IMR-90 (cell line): ENCODE data around the gene FAM234A. TPM values are rescaled to one million over a fixed set of nuclear protein-coding genes. Genes with fewer than 3 reads are reported as not detected.

Source experiments
- ATAC-seq: fragments of 200-7000 bp; cut with Tn5 transposase; 2 replicates; pipeline ENCODE4 v1.9.1; 2020; ENCODE audit warnings: low read depth, mild to moderate bottlenecking, moderate library complexity
- BruUV-seq: library from RNA; stranded (reverse); fragments of 400-500 nt; replicated peaks from 2 replicates; lab custom pipeline; 2021; lab: Mats Ljungman, UMichigan
- CTCF ChIA-PET: fragments of 300-600 bp; formaldehyde crosslinking; extraction: SDS; loops from one replicate; lab custom pipeline; 2021; ENCODE audit warnings: antibody characterized with exemption; lab: Yijun Ruan, JAX
- POLR2A ChIA-PET: fragments of 300-600 bp; sonication (Branson Sonifier 250); formaldehyde crosslinking; loops from one replicate; lab custom pipeline; 2022; ENCODE audit warnings: antibody characterized with exemption; ENCODE audit not compliant: unreplicated experiment; lab: Charles Lee
- DNase-seq: peaks from one replicate; pipeline ENCODE4 v3.0.0; 2013
- H2AFZ ChIP-seq: replicated peaks from 2 replicates; pipeline ENCODE3; 2013; ENCODE audit warnings: low read length, mild to moderate bottlenecking; ENCODE audit not compliant: poor library complexity
- H2AK5ac ChIP-seq: 2 replicates; pipeline ENCODE4 v1.6.1; 2013; ENCODE audit warnings: low read depth, low read length, inconsistent platforms
- H2AK9ac ChIP-seq: replicated peaks from 2 replicates; pipeline ENCODE3; 2013; ENCODE audit warnings: mild to moderate bottlenecking, low read depth, low read length, moderate library complexity; ENCODE audit not compliant: poor library complexity
- H2BK120ac ChIP-seq: 2 replicates; pipeline ENCODE4 v1.6.1; 2013; ENCODE audit warnings: low read depth, low read length, inconsistent platforms
- H2BK15ac ChIP-seq: 3 replicates; pipeline ENCODE4 v1.6.1; 2013; ENCODE audit warnings: low read depth, low read length, inconsistent platforms
- H2BK20ac ChIP-seq: 2 replicates; pipeline ENCODE4 v1.6.1; 2013; ENCODE audit warnings: low read depth, mild to moderate bottlenecking, inconsistent platforms, low read length, moderate library complexity
- H2BK5ac ChIP-seq: 2 replicates; pipeline ENCODE4 v1.6.1; 2013; ENCODE audit warnings: mild to moderate bottlenecking, low read depth, low read length, inconsistent platforms; ENCODE audit not compliant: poor library complexity, severe bottlenecking
- H3K14ac ChIP-seq: replicated peaks from 2 replicates; pipeline ENCODE4 v1.6.1; 2013; ENCODE audit warnings: low read depth, low read length, inconsistent platforms
- H3K18ac ChIP-seq: 2 replicates; pipeline ENCODE4 v1.6.1; 2013; ENCODE audit warnings: low read depth, low read length, control low read depth
- H3K23ac ChIP-seq: 2 replicates; pipeline ENCODE4 v1.6.1; 2013; ENCODE audit warnings: low read depth, low read length, inconsistent platforms
- H3K27ac ChIP-seq: 2 replicates; pipeline ENCODE4 v1.5.1; 2013; ENCODE audit warnings: mild to moderate bottlenecking, control low read depth, low read length; ENCODE audit not compliant: insufficient read depth
- H3K27me3 ChIP-seq: 2 replicates; pipeline ENCODE4 v1.6.1; 2013; ENCODE audit warnings: low read length; ENCODE audit not compliant: control insufficient read depth, insufficient read depth
- H3K36me3 ChIP-seq: 2 replicates; pipeline ENCODE4 v1.6.1; 2013; ENCODE audit warnings: low read length, mixed read lengths; ENCODE audit not compliant: control insufficient read depth, insufficient read depth
- H3K4ac ChIP-seq: 2 replicates; pipeline ENCODE4 v1.6.1; 2013; ENCODE audit warnings: low read depth, low read length, inconsistent platforms
- H3K4me1 ChIP-seq: 2 replicates; pipeline ENCODE4 v1.6.1; 2013; ENCODE audit warnings: low read length, mixed read lengths; ENCODE audit not compliant: control insufficient read depth, insufficient read depth
- H3K4me2 ChIP-seq: 2 replicates; pipeline ENCODE4 v1.6.1; 2013; ENCODE audit warnings: low read depth, mild to moderate bottlenecking, control low read depth, low read length, moderate library complexity
- H3K4me3 ChIP-seq: 2 replicates; pipeline ENCODE4 v1.5.1; 2013; ENCODE audit warnings: low read depth, mild to moderate bottlenecking, control low read depth, low read length, moderate library complexity; ENCODE audit not compliant: insufficient read depth
- H3K56ac ChIP-seq: 2 replicates; pipeline ENCODE4 v1.6.1; 2013; ENCODE audit warnings: low read length, inconsistent platforms; ENCODE audit not compliant: insufficient read depth; ENCODE audit errors: extremely low read depth
- H3K79me1 ChIP-seq, 2 experiments: 2 replicates each; pipeline ENCODE4 v1.6.1; 2013; ENCODE audit warnings: low read length in 2 of 2, inconsistent platforms in 1 of 2, low read depth in 1 of 2
- H3K9ac ChIP-seq: 2 replicates; pipeline ENCODE4 v1.6.1; 2013; ENCODE audit warnings: low read depth, low read length, control low read depth
- H3K9me1 ChIP-seq: 2 replicates; pipeline ENCODE4 v1.6.1; 2013; ENCODE audit warnings: low read length, inconsistent platforms; ENCODE audit not compliant: insufficient read depth
- H3K9me3 ChIP-seq: 2 replicates; pipeline ENCODE4 v1.6.1; 2013; ENCODE audit warnings: low read length; ENCODE audit not compliant: control insufficient read depth, insufficient read depth
- H4K20me1 ChIP-seq: 2 replicates; pipeline ENCODE4 v1.6.1; 2013; ENCODE audit warnings: low read length, inconsistent platforms; ENCODE audit not compliant: insufficient read depth
- H4K5ac ChIP-seq: 2 replicates; pipeline ENCODE4 v1.6.1; 2013; ENCODE audit warnings: mild to moderate bottlenecking, low read depth, low read length, control low read depth
- H4K8ac ChIP-seq, 2 experiments: 2 replicates each; pipeline ENCODE4 v1.6.1; 2013; ENCODE audit warnings: low read depth in 2 of 2, low read length in 2 of 2, control low read depth in 1 of 2, inconsistent platforms in 1 of 2
- H4K91ac ChIP-seq: 2 replicates; pipeline ENCODE4 v1.6.1; 2013; ENCODE audit warnings: low read depth, low read length, inconsistent platforms; ENCODE audit not compliant: insufficient read depth
- BHLHE40 ChIP-seq: fragments of 150-350 bp; IDR thresholded peaks from 2 replicates; pipeline ENCODE4 v1.6.1; 2016; ENCODE audit warnings: mild to moderate bottlenecking, low read depth, low read length
- CEBPB ChIP-seq: IDR thresholded peaks from 2 replicates; pipeline ENCODE4 v1.6.1; 2012; ENCODE audit warnings: low read depth, low read length, improper control_type of control experiment
- CHD1 ChIP-seq: IDR thresholded peaks from 2 replicates; pipeline ENCODE4 v1.6.1; 2012; ENCODE audit warnings: low read depth, low read length, improper control_type of control experiment
- CTCF ChIP-seq: conservative IDR thresholded peaks from 2 replicates; pipeline ENCODE4 v1.5.1; 2012; ENCODE audit warnings: mild to moderate bottlenecking, low read depth, low read length, improper control_type of control experiment
- FOS ChIP-seq: fragments of 150-350 bp; IDR thresholded peaks from 2 replicates; pipeline ENCODE4 v1.6.1; 2016; ENCODE audit warnings: low read depth, low read length
- MAFK ChIP-seq: IDR thresholded peaks from 2 replicates; pipeline ENCODE4 v1.6.1; 2012; ENCODE audit warnings: low read depth, low read length, improper control_type of control experiment
- MAZ ChIP-seq: IDR thresholded peaks from 2 replicates; pipeline ENCODE4 v1.6.1; 2012; ENCODE audit warnings: low read depth, mild to moderate bottlenecking, low read length, improper control_type of control experiment, moderate library complexity, borderline replicate concordance
- MXI1 ChIP-seq: IDR thresholded peaks from 2 replicates; pipeline ENCODE4 v1.6.1; 2012; ENCODE audit warnings: low read depth, mild to moderate bottlenecking, low read length, moderate library complexity, borderline replicate concordance
- NFE2L2 ChIP-seq: fragments of 150-350 bp; IDR thresholded peaks from 2 replicates; pipeline ENCODE4 v1.6.1; 2016; ENCODE audit warnings: low read depth, mild to moderate bottlenecking, low read length
- POLR2A ChIP-seq: IDR thresholded peaks from 2 replicates; pipeline ENCODE4 v1.6.1; 2012; ENCODE audit warnings: mild to moderate bottlenecking, low read depth, low read length
- RAD21 ChIP-seq: IDR thresholded peaks from 2 replicates; pipeline ENCODE4 v1.6.1; 2012; ENCODE audit warnings: low read length, improper control_type of control experiment
- RCOR1 ChIP-seq: IDR thresholded peaks from 2 replicates; pipeline ENCODE4 v1.6.1; 2012; ENCODE audit warnings: mild to moderate bottlenecking, low read length, improper control_type of control experiment; ENCODE audit not compliant: insufficient replicate concordance
- RFX5 ChIP-seq: IDR thresholded peaks from 2 replicates; pipeline ENCODE4 v1.8.0; 2012; ENCODE audit warnings: low read depth, mild to moderate bottlenecking, low read length, moderate library complexity
- SMC3 ChIP-seq: fragments of 150-350 bp; IDR thresholded peaks from 2 replicates; pipeline ENCODE4 v1.6.1; 2016; ENCODE audit warnings: low read depth, mild to moderate bottlenecking, antibody characterized with exemption, low read length, moderate library complexity
- USF2 ChIP-seq: fragments of 150-350 bp; IDR thresholded peaks from 2 replicates; pipeline ENCODE4 v1.6.1; 2017; ENCODE audit warnings: mild to moderate bottlenecking, antibody characterized with exemption, low read length, low read depth
- WGBS, 2 experiments: methylation state at CpG; one replicate each; pipeline versions ENCODE4 v1.1.5 to v1.1.7; 2013; ENCODE audit warnings: missing lambda C conversion rate in 2 of 2; ENCODE audit not compliant: insufficient read length in 1 of 2; ENCODE audit errors: extremely low coverage in 2 of 2; 5-methylcytosine and 5-hydroxymethylcytosine counted together
- dilution Hi-C: fragments of 300-500 bp; cut with HindIII; formaldehyde crosslinking; loops from one replicate; pipeline ENCODE4 v1.14.3; 2018; ENCODE audit warnings: low sequenced_read_pairs; ENCODE audit not compliant: unreplicated experiment
- in situ Hi-C: fragments of 300-500 bp; cut with MboI; formaldehyde crosslinking; loops from 3 replicates; pipeline ENCODE4 v1.14.3; 2019; ENCODE audit warnings: low sequenced_read_pairs, inconsistent platforms, mixed read lengths
- intact Hi-C: fragments of 100-400 bp; cut with micrococcal nuclease; formaldehyde crosslinking; loops from 2 replicates; pipeline ENCODE4 v1.10.0; 2022
- polyA plus RNA-seq, 3 experiments: library from polyadenylated mRNA; depleted of rRNA; stranded (reverse); fragments of >200 nt; gene quantifications; 2 replicates each; pipeline ENCODE4 v1.2.3, GENCODE V29; 2012; ENCODE audit warnings: low replicate concordance in 1 of 3
- total RNA-seq: library from RNA; depleted of rRNA; stranded (reverse); fragments of >200 nt; gene quantifications from 2 replicates; pipeline ENCODE4 v1.2.3, GENCODE V29; 2012
- TF ChIP-seq, protein P1 (sequence below): fragments of 150-350 bp; IDR thresholded peaks from 2 replicates; pipeline ENCODE4 v1.6.1; 2016; ENCODE audit warnings: low read depth, mild to moderate bottlenecking, low read length, moderate library complexity, borderline replicate concordance

Gene FAM234A
- total and polyA plus RNA-seq, 2 of the 4 experiments (the other 2 are of a cell fraction) = 30.3 to 64.2 TPM

DNA sequence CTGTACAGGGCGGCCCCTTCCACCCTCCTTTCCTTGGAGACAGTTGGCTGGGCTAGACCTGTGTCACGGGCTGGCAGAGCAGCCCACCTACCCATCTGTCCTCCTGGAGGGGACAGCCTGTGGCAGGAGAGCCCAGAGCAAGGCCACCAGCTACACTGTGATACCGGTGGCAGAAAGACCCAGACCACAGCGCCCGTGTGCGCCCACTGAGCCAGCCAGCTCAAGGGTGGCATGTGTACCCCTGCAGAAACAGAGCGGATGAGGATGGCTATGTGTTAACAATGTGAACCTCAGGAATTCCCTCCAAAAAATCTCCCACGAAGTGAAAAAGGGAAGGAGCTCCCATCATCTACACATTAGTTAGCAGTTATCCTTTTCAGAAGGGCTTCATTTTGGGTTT is 47.3 kb upstream of the FAM234A start:
- H3K4me3 ChIP-seq = no peak overlapping the region
- POLR2A ChIA-PET = no interaction called here

More for the DNA sequence above, 47.3 kb upstream of the FAM234A start:
- Histone ChIP-seq H2AFZ (no peak overlapping the region), H2AK5ac (no peak overlapping the region), H3K18ac (no peak overlapping the region), H3K27me3 (no peaks in the 10 kb centered on the region), H2BK120ac (no peak overlapping the region), H3K9ac (no peak overlapping the region), H3K79me1 (peaks cover 4 to 27% of the 10 kb centered on the region in 2 experiments), H3K27ac (no peak overlapping the region), H4K91ac (no peak overlapping the region), H3K4me2 (no peak overlapping the region), H4K8ac (no peak overlapping the region), H3K36me3 (peaks cover 54% of the 10 kb centered on the region), H3K14ac (no peak overlapping the region), H2AK9ac (no peak overlapping the region), H4K5ac (no peak overlapping the region), H3K56ac (no peak overlapping the region), H3K4me1 (no peaks in the 10 kb centered on the region), H2BK5ac (no peak overlapping the region), H2BK20ac (no peak overlapping the region), H2BK15ac (no peak overlapping the region), H3K9me1 (no peaks in the 10 kb centered on the region; the same call in 1 of the 2 replicates), H4K20me1 (peaks cover 19% of the 10 kb centered on the region), H3K9me3 (no peaks in the 10 kb centered on the region), H3K4ac (no peak overlapping the region), H3K23ac (no peak overlapping the region)
- no peak for DNase-seq
- no peak for ATAC-seq
- TF ChIP-seq MAZ = no peak
- TF ChIP-seq SMC3 = no peak
- no peak for TF ChIP-seq POLR2A
- no peak for TF ChIP-seq RFX5
- no peak for TF ChIP-seq RCOR1
- no peak for TF ChIP-seq USF2
- no peak for TF ChIP-seq CHD1
- TF ChIP-seq FOS = no peak
- TF ChIP-seq MXI1 = no peak
- TF ChIP-seq MAFK = no peak
- TF ChIP-seq CEBPB = no peak
- no peak for TF ChIP-seq BHLHE40
- TF ChIP-seq, protein P1, sequence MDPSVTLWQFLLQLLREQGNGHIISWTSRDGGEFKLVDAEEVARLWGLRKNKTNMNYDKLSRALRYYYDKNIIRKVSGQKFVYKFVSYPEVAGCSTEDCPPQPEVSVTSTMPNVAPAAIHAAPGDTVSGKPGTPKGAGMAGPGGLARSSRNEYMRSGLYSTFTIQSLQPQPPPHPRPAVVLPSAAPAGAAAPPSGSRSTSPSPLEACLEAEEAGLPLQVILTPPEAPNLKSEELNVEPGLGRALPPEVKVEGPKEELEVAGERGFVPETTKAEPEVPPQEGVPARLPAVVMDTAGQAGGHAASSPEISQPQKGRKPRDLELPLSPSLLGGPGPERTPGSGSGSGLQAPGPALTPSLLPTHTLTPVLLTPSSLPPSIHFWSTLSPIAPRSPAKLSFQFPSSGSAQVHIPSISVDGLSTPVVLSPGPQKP = no peak
- no peak for TF ChIP-seq CTCF
- TF ChIP-seq RAD21 = no peak
- no peak for TF ChIP-seq NFE2L2
- 100% methylated on average over 1 of the region's 8 CpGs; no CpG with 5 or more reads in 1 of the 2 experiments for WGBS, 2 experiments
- intact Hi-C loops = no loop called here
- BruUV-seq = no TSS peak
- dilution Hi-C loops = no loop called here
- CTCF ChIA-PET = no interaction called here
- in situ Hi-C loops = no loop called here
